ENCODE results near the gene RASA1. TPM values are rescaled to one million over a fixed set of nuclear protein-coding genes. Genes with fewer than 3 reads are reported as not detected.

The RASA1 gene
- total and polyA plus RNA-seq, 9 donors = 19.6 to 33.9 (median 30.2) TPM

DNA sequence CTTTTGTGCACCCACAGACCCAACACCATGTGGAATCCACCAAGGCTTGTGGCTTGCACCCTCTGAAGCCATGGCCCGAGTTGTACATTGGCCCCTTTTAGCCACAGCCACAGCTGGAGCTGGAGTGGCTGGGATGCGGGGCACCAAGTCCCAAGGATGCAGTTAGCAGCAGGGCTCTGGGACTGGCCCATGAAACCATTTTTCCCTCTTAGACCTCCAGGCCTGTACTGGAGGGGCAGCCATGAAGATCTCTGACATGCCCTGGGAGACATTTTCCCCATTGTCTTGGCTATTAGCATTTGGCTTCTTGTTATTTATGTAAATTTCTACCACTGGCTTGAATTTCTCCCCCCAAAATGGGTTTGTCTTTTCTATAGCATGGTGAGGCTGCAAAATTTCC lies 51.8 kb downstream of the RASA1 start:
- Histone ChIP-seq H3K4me1 (ENCODE audit: insufficient read depth) (peaks cover 1% of the 10 kb centered on the region), H3K9me3 (no peaks in the 10 kb centered on the region), H3K27ac (no peak overlapping the region), H3K36me3 (no peaks in the 10 kb centered on the region), H3K4me3 (no peak overlapping the region), H3K27me3 (no peaks in the 10 kb centered on the region)
- DNase-seq = no peak
- intact Hi-C loops (cut with DNase I) = no loop called here
- 93 to 98% (median 93%) methylated on average over 2 of the region's 2 CpGs for WGBS, 3 donors
- TF ChIP-seq, protein P1, sequence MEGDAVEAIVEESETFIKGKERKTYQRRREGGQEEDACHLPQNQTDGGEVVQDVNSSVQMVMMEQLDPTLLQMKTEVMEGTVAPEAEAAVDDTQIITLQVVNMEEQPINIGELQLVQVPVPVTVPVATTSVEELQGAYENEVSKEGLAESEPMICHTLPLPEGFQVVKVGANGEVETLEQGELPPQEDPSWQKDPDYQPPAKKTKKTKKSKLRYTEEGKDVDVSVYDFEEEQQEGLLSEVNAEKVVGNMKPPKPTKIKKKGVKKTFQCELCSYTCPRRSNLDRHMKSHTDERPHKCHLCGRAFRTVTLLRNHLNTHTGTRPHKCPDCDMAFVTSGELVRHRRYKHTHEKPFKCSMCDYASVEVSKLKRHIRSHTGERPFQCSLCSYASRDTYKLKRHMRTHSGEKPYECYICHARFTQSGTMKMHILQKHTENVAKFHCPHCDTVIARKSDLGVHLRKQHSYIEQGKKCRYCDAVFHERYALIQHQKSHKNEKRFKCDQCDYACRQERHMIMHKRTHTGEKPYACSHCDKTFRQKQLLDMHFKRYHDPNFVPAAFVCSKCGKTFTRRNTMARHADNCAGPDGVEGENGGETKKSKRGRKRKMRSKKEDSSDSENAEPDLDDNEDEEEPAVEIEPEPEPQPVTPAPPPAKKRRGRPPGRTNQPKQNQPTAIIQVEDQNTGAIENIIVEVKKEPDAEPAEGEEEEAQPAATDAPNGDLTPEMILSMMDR (IDR thresholded peaks at IDR 0.05) = no peak
- no peak for TF ChIP-seq POLR2A (IDR thresholded peaks at IDR 0.05)
- no peak for TF ChIP-seq EP300 (IDR thresholded peaks at IDR 0.05)

DNA sequence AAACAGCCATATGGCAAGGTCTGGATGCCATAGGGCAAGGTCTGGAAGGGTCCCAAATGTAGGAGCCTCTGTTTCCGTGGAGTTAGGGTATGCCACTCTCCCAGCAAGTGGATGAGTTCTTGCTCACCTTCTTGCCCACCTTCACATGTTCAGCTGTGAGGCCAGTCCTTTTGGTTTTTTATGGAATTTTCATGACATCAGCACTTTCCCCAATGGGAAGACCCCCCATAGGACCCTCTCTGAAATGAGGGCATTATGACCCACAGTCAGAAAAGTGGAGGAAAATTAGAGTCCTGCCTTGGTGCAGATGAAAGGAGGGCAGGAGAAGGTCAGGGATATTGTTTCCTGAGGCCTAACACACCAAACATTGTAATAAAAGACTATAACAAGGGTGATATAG lies 53.9 kb downstream of the RASA1 start:
- intact Hi-C loops (cut with DNase I) = no loop called here
- Histone ChIP-seq H3K4me1 (ENCODE audit: insufficient read depth) (peaks cover 1% of the 10 kb centered on the region), H3K9me3 (no peaks in the 10 kb centered on the region), H3K36me3 (no peaks in the 10 kb centered on the region), H3K4me3 (no peak overlapping the region), H3K27me3 (no peaks in the 10 kb centered on the region), H3K27ac (no peak overlapping the region)
- TF ChIP-seq, protein P1 (IDR thresholded peaks at IDR 0.05) = no peak
- TF ChIP-seq POLR2A (IDR thresholded peaks at IDR 0.05) = no peak
- TF ChIP-seq EP300 (IDR thresholded peaks at IDR 0.05) = no peak
- 96 to 100% (median 97%) methylated on average over 1 of the region's 1 CpG for WGBS, 3 donors
- no peak for DNase-seq

DNA sequence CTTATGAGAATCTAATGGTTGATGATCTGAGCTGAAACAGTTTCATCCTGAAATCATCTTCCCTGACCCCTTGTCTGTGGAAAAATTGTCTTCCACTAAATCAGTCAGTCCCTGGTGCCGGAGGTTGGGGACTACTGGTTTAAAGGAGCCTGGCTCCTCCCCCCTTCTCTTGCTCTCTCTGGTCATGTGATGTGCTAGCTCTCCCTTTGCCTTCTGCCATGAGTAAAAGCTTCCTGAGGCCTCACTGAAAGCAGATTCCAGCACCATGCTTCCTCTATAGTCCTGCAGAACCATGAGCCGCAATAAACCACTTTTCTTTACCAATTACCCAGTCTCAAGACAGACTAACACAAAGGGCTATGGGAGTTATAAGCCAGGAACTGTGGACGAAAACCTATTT lies 54.7 kb downstream of the RASA1 start:
- Histone ChIP-seq H3K4me1 (ENCODE audit: insufficient read depth) (peaks cover 1% of the 10 kb centered on the region), H3K36me3 (no peaks in the 10 kb centered on the region), H3K9me3 (no peaks in the 10 kb centered on the region), H3K27ac (no peak overlapping the region), H3K4me3 (no peak overlapping the region), H3K27me3 (no peaks in the 10 kb centered on the region)
- WGBS, 3 donors = 94 to 97% (median 96%) methylated on average over 3 of the region's 3 CpGs
- DNase-seq = no peak
- TF ChIP-seq EP300 (IDR thresholded peaks at IDR 0.05) (no peak), POLR2A (IDR thresholded peaks at IDR 0.05) (no peak)
- TF ChIP-seq, protein P1 (IDR thresholded peaks at IDR 0.05) = no peak
- intact Hi-C loops (cut with DNase I) = no loop called here

DNA sequence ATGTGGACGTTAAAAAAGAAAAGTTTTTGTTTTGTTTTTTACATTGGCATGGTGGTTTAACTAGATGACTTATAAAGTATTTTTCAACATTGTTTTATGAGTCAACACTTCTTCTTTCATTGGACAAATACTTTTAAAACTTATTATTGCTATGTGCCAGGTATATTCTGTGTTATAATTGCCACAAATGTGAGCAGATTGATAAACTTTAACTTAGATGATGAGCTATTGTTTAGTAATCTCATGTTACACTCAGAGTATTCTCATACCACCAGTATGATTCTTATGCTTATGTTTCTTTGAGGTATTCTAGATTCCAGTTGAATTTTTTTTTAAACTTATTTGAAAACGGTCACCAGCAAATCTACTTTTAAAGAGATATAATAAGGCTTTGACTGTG lies 60.3 kb downstream of the RASA1 start:
- Histone ChIP-seq H3K27ac (no peak overlapping the region), H3K4me1 (ENCODE audit: insufficient read depth) (no peaks in the 10 kb centered on the region), H3K27me3 (no peaks in the 10 kb centered on the region), H3K36me3 (no peaks in the 10 kb centered on the region), H3K9me3 (no peaks in the 10 kb centered on the region), H3K4me3 (no peak overlapping the region)
- TF ChIP-seq, protein P1 (IDR thresholded peaks at IDR 0.05) = no peak
- TF ChIP-seq POLR2A (IDR thresholded peaks at IDR 0.05) (no peak), EP300 (IDR thresholded peaks at IDR 0.05) (no peak)
- DNase-seq = no peak
- intact Hi-C loops (cut with DNase I) = no loop called here
- 29 to 43% (median 41%) methylated on average over 2 of the region's 2 CpGs for WGBS, 3 donors

- TF ChIP-seq, protein P1 (IDR thresholded peaks at IDR 0.05) = no peak
- TF ChIP-seq POLR2A (IDR thresholded peaks at IDR 0.05) (no peak), EP300 (IDR thresholded peaks at IDR 0.05) (no peak)
- H3K9me3 ChIP-seq = no peaks in the 10 kb centered on the region
- intact Hi-C loops (cut with DNase I) = no loop called here
- 90 to 92% (median 90%) methylated on average over 6 of the region's 6 CpGs for WGBS, 3 donors
- DNase-seq = no peak
- H3K27me3 ChIP-seq = no peaks in the 10 kb centered on the region
- H3K36me3 ChIP-seq = no peaks in the 10 kb centered on the region
- H3K4me1 ChIP-seq (ENCODE audit: insufficient read depth) = no peaks in the 10 kb centered on the region
- no peak overlapping the region for H3K4me3 ChIP-seq
- H3K27ac ChIP-seq = no peak overlapping the region
These were observed 61.4 kb downstream of the RASA1 start for GRCh38 chr5:87329114-87329513.

All from ovary (tissue), 9 donors.